ENCODE data around the gene CALML3.

- no peak for TF ChIP-seq CTCF (IDR thresholded peaks at IDR 0.05)
- TF ChIP-seq EZH2 (IDR thresholded peaks at IDR 0.05): no peak
- no peak for TF ChIP-seq EZH2phosphoT487 (IDR thresholded peaks at IDR 0.05)
Observed at GRCh38 chr10:5557799-5558771, 33.3 kb downstream of the CALML3 start.
